T-helper 2 cell treated with Interferon-gamma antibody and Interleukin-4, amounts not matched to agents 5 μg/mL and 100 μg/mL, for 36 hours (primary cell): ENCODE measurements around the gene PCDH9.
"Not testable (repeated sequence)": the region's sequence is repeated elsewhere in the genome, so short reads cannot be mapped to it uniquely, and the experiment has no call there.

Experiments
- DNase-seq: peaks from one replicate; pipeline ENCODE4 v3.0.0; 2021; ENCODE audit warnings: low spot score
- H3K27ac Mint-ChIP-seq: one replicate; pipeline ENCODE4 v1.8.0; 2021; ENCODE audit warnings: mild to moderate bottlenecking, mixed read lengths
- H3K27me3 Mint-ChIP-seq: one replicate; pipeline ENCODE4 v1.8.0; 2021; ENCODE audit warnings: low read depth, mixed read lengths
- H3K36me3 Mint-ChIP-seq: one replicate; pipeline ENCODE4 v1.8.0; 2021; ENCODE audit warnings: low read depth, mixed read lengths
- H3K4me1 Mint-ChIP-seq: one replicate; pipeline ENCODE4 v1.8.0; 2021; ENCODE audit warnings: low read depth, mixed read lengths
- H3K4me3 Mint-ChIP-seq: one replicate; pipeline ENCODE4 v1.8.0; 2022; ENCODE audit warnings: mild to moderate bottlenecking, moderate library complexity, mixed read lengths
- H3K9me3 Mint-ChIP-seq: one replicate; pipeline ENCODE4 v1.8.0; 2021; ENCODE audit warnings: mixed read lengths

Gene PCDH9

DNA sequence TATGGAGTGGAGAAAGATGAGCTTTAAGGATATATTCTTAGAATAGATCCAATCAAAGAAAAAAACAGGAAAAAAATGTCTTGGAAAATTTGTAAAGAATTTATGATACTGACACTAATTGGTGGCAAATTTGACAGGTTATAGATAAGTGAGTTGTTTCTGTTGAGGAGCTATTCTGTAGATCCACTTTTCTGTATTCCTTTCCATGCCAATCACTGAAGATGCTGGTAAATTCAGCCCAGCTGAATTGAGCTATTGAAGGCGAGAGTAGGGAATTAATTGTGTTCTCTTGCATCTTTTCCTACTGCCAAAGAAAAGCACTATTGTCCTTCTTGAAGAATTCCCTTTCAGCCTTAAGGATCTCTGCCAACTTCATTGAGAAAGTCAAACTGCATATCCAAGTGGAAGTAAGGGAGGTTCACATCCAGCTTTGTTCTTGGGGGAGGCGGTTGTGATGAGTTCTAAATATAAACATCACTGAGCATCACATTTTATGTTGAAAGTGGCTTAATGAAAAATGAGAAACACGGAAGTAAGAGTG, 113.1 kb downstream of the PCDH9 start:
- H3K36me3 Mint-ChIP-seq: no peaks in the 10 kb centered on the region
- no peaks in the 10 kb centered on the region for H3K27me3 Mint-ChIP-seq
- no peak for DNase-seq
- no peaks in the 10 kb centered on the region for H3K4me1 Mint-ChIP-seq
- H3K27ac Mint-ChIP-seq: no peak overlapping the region
- H3K9me3 Mint-ChIP-seq: no peaks in the 10 kb centered on the region
- no peak overlapping the region for H3K4me3 Mint-ChIP-seq

- no peaks in the 10 kb centered on the region for H3K27me3 Mint-ChIP-seq
- no peak for DNase-seq
- no peak overlapping the region for H3K4me3 Mint-ChIP-seq
- no peak overlapping the region for H3K27ac Mint-ChIP-seq
- no peaks in the 10 kb centered on the region for H3K9me3 Mint-ChIP-seq
- H3K36me3 Mint-ChIP-seq: no peaks in the 10 kb centered on the region
- peaks cover 2% of the 10 kb centered on the region for H3K4me1 Mint-ChIP-seq
Measured at GRCh38 chr13:67107979-67108378, 122.2 kb downstream of the PCDH9 start.

DNA sequence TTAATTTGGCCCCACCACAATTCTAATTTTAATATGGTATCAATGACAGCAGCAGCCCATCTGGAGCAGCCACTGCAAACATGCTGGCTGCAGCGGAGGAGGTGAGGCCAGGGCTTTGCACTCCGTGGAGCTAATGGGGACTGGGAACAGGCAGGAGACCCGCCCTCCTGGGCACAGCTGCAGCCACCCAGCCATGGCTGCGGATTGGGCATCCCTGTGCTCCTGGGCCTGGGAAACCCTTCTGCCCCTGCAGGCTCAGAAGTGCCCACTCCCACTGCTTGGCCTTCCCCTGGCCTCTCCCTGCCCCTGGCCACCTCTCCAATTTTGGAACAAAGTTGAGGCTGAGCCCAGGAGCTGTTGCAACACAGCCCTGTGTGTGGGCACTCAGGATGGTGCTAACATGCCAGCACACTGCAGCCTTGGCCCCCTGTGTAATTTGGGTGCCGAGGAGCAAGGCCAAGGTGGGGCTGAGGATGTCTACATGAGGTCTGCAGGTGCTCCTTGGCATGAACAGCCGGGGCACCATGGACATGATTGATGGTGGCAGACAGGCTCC, 123.6 kb downstream of the PCDH9 start:
- DNase-seq: no peak
- H3K36me3 Mint-ChIP-seq: no peaks in the 10 kb centered on the region

GRCh38 chr13:67101730-67102467, 128.2 kb downstream of the PCDH9 start:
- Mint-ChIP-seq H3K27me3 (no peaks in the 10 kb centered on the region), H3K9me3 (no peaks in the 10 kb centered on the region), H3K27ac (no peak overlapping the region), H3K36me3 (no peaks in the 10 kb centered on the region), H3K4me1 (peaks cover 2% of the 10 kb centered on the region), H3K4me3 (no peak overlapping the region)
- no peak for DNase-seq

More for the DNA sequence above, 123.6 kb downstream of the PCDH9 start:
- Mint-ChIP-seq H3K4me3 (no peak overlapping the region), H3K27me3 (no peaks in the 10 kb centered on the region), H3K4me1 (peaks cover 2% of the 10 kb centered on the region), H3K9me3 (no peaks in the 10 kb centered on the region), H3K27ac (no peak overlapping the region)

- no peak overlapping the region for H3K27ac Mint-ChIP-seq
- H3K9me3 Mint-ChIP-seq: no peaks in the 10 kb centered on the region
- DNase-seq: no peak
- H3K36me3 Mint-ChIP-seq: no peaks in the 10 kb centered on the region
- no peak overlapping the region for H3K4me3 Mint-ChIP-seq
- peaks cover 2% of the 10 kb centered on the region for H3K4me1 Mint-ChIP-seq
- H3K27me3 Mint-ChIP-seq: no peaks in the 10 kb centered on the region
Measured at GRCh38 chr13:67100730-67101129, 129.4 kb downstream of the PCDH9 start.

GRCh38 chr13:67099494-67099893, 130.6 kb downstream of the PCDH9 start:
- H3K27me3 Mint-ChIP-seq: no peaks in the 10 kb centered on the region
- H3K27ac Mint-ChIP-seq: no peak overlapping the region

DNA sequence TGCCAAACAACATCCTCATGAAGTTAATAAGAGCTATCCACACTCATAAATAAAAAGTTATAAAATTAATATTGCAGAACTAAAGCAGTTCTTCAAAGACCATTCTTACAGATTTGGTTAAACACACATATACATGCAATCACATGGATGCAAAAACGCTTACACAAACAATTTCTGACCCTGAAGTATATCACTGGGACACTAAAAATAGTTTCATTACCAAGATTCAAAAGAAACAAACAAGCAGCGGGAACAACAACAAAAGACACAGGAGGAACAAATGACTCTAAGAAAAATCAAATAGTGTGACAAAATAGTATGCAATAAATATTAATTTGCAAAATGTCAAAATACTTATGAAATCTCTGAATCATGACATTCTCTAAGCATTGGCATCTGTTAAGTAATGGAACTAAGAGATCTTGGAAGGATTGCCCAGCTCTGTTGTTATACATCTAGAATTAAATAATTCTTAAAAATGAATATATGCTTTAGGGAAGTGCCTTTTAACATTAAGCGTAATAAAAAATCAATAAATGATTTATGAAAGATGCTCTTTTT, 132.2 kb downstream of the PCDH9 start:
- H3K4me3 Mint-ChIP-seq: no peak overlapping the region
- H3K9me3 Mint-ChIP-seq: no peaks in the 10 kb centered on the region
- no peaks in the 10 kb centered on the region for H3K36me3 Mint-ChIP-seq
- no peak overlapping the region for H3K27ac Mint-ChIP-seq
- H3K27me3 Mint-ChIP-seq: no peaks in the 10 kb centered on the region
- DNase-seq: no peak
- H3K4me1 Mint-ChIP-seq: no peaks in the 10 kb centered on the region

More at GRCh38 chr13:67099494-67099893, 130.6 kb downstream of the PCDH9 start:
- H3K36me3 Mint-ChIP-seq: no peaks in the 10 kb centered on the region
- DNase-seq: no peak
- H3K4me3 Mint-ChIP-seq: no peak overlapping the region
- H3K9me3 Mint-ChIP-seq: no peaks in the 10 kb centered on the region
- no peaks in the 10 kb centered on the region for H3K4me1 Mint-ChIP-seq

GRCh38 chr13:67096893-67097292, 133.2 kb downstream of the PCDH9 start:
- not testable (repeated sequence) for H3K36me3 Mint-ChIP-seq, H3K27me3 Mint-ChIP-seq, DNase-seq, H3K9me3 Mint-ChIP-seq, H3K4me3 Mint-ChIP-seq, H3K4me1 Mint-ChIP-seq, H3K27ac Mint-ChIP-seq

DNA sequence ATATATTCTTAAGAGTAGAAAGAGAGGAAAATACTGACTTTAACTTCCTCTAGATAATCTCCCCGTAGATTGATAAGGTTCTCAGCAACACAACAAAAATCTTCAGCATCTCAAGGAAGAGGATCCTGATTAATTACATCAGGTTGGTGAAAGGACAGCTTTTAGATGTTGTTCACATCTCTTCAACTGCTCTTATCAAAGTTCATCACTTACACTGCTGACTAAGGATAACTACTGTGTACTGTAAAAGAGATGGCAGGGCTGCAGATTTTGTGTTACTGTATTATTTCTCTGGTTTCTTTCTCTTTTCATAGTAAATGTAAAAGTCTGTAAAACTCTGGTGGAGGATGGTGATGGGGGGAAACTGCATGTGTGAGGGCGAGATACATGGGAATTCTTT, 133.7 kb downstream of the PCDH9 start:
- H3K36me3 Mint-ChIP-seq: no peaks in the 10 kb centered on the region
- no peaks in the 10 kb centered on the region for H3K9me3 Mint-ChIP-seq
- no peaks in the 10 kb centered on the region for H3K27me3 Mint-ChIP-seq
- no peak overlapping the region for H3K27ac Mint-ChIP-seq
- H3K4me3 Mint-ChIP-seq: no peak overlapping the region
- H3K4me1 Mint-ChIP-seq: no peaks in the 10 kb centered on the region
- no peak for DNase-seq

DNA sequence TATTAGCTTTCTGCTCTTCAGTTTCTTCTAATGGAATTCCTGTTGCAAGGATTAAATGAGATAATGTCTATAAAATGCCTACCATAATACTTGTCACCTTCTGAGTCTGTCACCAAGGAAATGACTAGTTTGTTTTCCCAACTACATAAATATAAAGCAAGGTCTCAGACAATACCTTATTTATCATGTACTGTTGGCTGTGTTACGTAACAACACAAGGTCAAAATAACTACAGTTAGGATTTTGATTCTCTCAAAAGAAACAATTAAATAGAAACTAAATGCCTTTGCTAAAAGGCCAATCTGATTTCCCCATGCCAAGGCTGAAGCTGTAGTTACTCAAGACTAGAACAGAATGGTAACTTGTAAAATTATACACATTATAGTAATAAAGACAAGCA, 134.5 kb downstream of the PCDH9 start:
- Mint-ChIP-seq H3K4me3 (no peak overlapping the region), H3K9me3 (no peaks in the 10 kb centered on the region), H3K36me3 (no peaks in the 10 kb centered on the region), H3K27ac (no peak overlapping the region), H3K27me3 (no peaks in the 10 kb centered on the region), H3K4me1 (no peaks in the 10 kb centered on the region)
- no peak for DNase-seq

DNA sequence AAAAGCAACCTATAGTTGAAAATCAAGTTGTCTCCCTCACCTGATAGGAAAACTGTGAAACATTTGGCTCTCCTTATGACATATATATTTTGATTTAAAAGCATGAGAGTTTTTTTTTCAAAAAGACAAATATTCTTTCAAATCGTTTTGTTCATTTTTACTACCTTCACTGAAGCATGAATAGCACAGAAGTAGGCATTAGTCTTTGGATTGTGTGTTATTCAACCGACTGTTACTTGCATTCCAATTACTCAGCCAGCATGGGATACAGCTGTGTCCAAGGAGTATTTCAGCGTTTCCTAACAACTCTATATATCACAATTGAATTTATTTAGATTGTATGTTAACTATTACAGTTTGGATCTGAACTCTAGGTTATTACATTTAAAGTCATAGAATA, 135.2 kb downstream of the PCDH9 start:
- Mint-ChIP-seq H3K27me3 (no peaks in the 10 kb centered on the region), H3K4me1 (no peaks in the 10 kb centered on the region), H3K4me3 (no peak overlapping the region), H3K9me3 (no peaks in the 10 kb centered on the region), H3K36me3 (no peaks in the 10 kb centered on the region), H3K27ac (no peak overlapping the region)
- DNase-seq: no peak

- no peaks in the 10 kb centered on the region for H3K9me3 Mint-ChIP-seq
- H3K27ac Mint-ChIP-seq: no peak overlapping the region
- H3K4me3 Mint-ChIP-seq: no peak overlapping the region
- H3K27me3 Mint-ChIP-seq: no peaks in the 10 kb centered on the region
- H3K36me3 Mint-ChIP-seq: no peaks in the 10 kb centered on the region
- no peak for DNase-seq
- H3K4me1 Mint-ChIP-seq: no peaks in the 10 kb centered on the region
Measured at GRCh38 chr13:67094078-67094477, 136.1 kb downstream of the PCDH9 start.

DNA sequence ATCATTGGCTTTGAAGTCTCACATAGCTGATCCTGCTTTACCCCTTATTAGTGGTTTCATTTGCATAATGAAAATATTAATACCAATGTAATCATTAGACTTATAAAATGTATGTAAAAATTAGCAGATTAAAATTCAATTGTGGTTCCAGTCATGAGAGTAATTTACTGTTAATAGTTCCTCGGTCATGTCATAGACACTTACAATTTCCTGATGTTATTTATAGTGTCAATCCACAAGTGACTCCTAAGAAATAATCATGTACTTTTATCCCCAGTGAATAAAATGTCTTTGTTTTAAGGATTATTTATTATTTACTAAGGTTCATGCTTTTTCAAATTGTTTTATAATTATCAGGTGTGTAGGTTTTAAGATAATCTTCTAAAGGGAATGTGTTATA, 138.5 kb downstream of the PCDH9 start:
- H3K4me3 Mint-ChIP-seq: no peak overlapping the region

GRCh38 chr13:67090856-67091255, 139.3 kb downstream of the PCDH9 start:
- no peaks in the 10 kb centered on the region for H3K36me3 Mint-ChIP-seq
- H3K4me1 Mint-ChIP-seq: peaks cover 1% of the 10 kb centered on the region
- H3K9me3 Mint-ChIP-seq: no peaks in the 10 kb centered on the region
- no peaks in the 10 kb centered on the region for H3K27me3 Mint-ChIP-seq
- H3K27ac Mint-ChIP-seq: no peak overlapping the region
- DNase-seq: no peak
- no peak overlapping the region for H3K4me3 Mint-ChIP-seq

More for the DNA sequence above, 138.5 kb downstream of the PCDH9 start:
- Mint-ChIP-seq H3K4me1 (no peaks in the 10 kb centered on the region), H3K27ac (no peak overlapping the region), H3K36me3 (no peaks in the 10 kb centered on the region), H3K9me3 (no peaks in the 10 kb centered on the region), H3K27me3 (no peaks in the 10 kb centered on the region)
- no peak for DNase-seq
